Measurements from ENCODE around the gene LGMN.

DNA sequence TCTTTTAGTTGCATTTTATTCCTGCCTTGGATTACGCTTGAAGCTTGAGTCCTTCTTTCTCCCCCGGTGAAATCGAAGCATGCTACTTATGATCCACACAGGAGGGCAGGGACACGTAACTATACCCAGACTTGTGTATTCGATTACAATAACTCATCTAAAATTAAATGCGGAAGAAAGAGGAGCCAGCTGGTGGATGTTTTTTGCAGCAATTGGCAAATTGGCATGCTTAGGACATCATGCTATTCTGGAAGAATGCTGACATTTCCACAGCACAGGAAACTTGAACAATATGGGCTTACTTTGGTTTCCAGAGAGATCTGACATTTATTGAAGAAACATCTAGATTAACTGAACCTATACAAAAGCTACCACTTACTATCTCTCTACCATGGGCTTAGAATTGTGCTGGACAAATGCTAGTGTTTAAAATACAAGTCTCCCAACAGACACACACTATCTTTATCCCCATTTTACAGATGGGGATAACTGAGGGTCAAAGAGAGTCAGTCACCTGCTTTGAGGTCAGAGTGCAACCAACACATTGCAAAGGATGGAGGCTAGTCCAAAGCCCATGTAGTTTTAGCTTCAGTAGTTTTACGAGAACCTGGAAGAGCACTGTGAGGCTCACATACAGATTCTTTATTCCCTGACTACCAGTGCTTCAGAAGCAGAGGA lies 36.3 kb downstream of the LGMN start:
- TF ChIP-seq, protein P1, sequence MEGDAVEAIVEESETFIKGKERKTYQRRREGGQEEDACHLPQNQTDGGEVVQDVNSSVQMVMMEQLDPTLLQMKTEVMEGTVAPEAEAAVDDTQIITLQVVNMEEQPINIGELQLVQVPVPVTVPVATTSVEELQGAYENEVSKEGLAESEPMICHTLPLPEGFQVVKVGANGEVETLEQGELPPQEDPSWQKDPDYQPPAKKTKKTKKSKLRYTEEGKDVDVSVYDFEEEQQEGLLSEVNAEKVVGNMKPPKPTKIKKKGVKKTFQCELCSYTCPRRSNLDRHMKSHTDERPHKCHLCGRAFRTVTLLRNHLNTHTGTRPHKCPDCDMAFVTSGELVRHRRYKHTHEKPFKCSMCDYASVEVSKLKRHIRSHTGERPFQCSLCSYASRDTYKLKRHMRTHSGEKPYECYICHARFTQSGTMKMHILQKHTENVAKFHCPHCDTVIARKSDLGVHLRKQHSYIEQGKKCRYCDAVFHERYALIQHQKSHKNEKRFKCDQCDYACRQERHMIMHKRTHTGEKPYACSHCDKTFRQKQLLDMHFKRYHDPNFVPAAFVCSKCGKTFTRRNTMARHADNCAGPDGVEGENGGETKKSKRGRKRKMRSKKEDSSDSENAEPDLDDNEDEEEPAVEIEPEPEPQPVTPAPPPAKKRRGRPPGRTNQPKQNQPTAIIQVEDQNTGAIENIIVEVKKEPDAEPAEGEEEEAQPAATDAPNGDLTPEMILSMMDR (conservative IDR thresholded peaks at IDR 0.05): no peak
- no peak for TF ChIP-seq EZH2 (IDR thresholded peaks at IDR 0.05; ENCODE audit: low read depth)

Data from PC-9 (cell line).